T-helper 17 cell (primary cell): ENCODE results near the gene CCT6A. TPM values are rescaled to one million over a fixed set of nuclear protein-coding genes. Genes with fewer than 3 reads are reported as not detected.
"Not testable (repeated sequence)": the region's sequence is repeated elsewhere in the genome, so short reads cannot be mapped to it uniquely, and the experiment has no call there.

ENCODE experiments used
- ATAC-seq: fragments of 150-1000 bp; cut with Tn5 transposase; 2 replicates; pipeline ENCODE4 v1.10.0; 2021; ENCODE audit warnings: mild to moderate bottlenecking, moderate library complexity
- DNase-seq, 3 donors: peaks; one replicate each; pipeline versions ENCODE4 v3.0.0 to v3.0.0-alpha.2; 2020 to 2021
- H3K9me3 ChIP-seq: one replicate; pipeline ENCODE4 v1.7.0; 2013; ENCODE audit warnings: low read length, mild to moderate bottlenecking; ENCODE audit not compliant: control insufficient read depth, poor library complexity, severe bottlenecking
- H3K27ac Mint-ChIP-seq: one replicate; pipeline ENCODE4 v1.8.0; 2022; ENCODE audit warnings: mild to moderate bottlenecking, moderate library complexity, mixed read lengths
- H3K27me3 Mint-ChIP-seq: one replicate; pipeline ENCODE4 v1.8.0; 2022; ENCODE audit warnings: mixed read lengths
- H3K36me3 Mint-ChIP-seq: one replicate; pipeline ENCODE4 v1.8.0; 2022; ENCODE audit warnings: low read depth, mixed read lengths
- H3K4me1 Mint-ChIP-seq: one replicate; pipeline ENCODE4 v1.8.0; 2022; ENCODE audit warnings: mild to moderate bottlenecking, mixed read lengths
- H3K4me3 Mint-ChIP-seq: one replicate; pipeline ENCODE4 v1.8.0; 2022; ENCODE audit warnings: mild to moderate bottlenecking, moderate library complexity, mixed read lengths
- total RNA-seq, 4 donors: library from RNA in 2 of 4; stranded (reverse) in 2 of 4; gene quantifications; one replicate each; pipeline ENCODE4 v1.2.3 and lab custom pipeline; 2022 to 2026

The CCT6A gene
- 10 to 100 TPM; 43.4 to 58.4 TPM for total RNA-seq
- total RNA-seq (lab: John Stamatoyannopoulos, UW), result 98.5 to 230 reads per million in 2 donors

GRCh38 chr7:56051339-56052191 is at the start of gene CCT6A, which contains the start of gene PSPH:
TSS of gene CCT6A (plus strand) at chr7:56051765. CDS start at chr7:56051849, 84 bp downstream.
TSS of gene PSPH (minus strand) at chr7:56051444. CDS start at chr7:56021212, 30,232 bp downstream.
- Mint-ChIP-seq H3K27ac (peak within 1 kb of the TSS; percentile 92), H3K4me1 (peaks cover 15% of the 10 kb centered on the region), H3K27me3 (no peaks in the 10 kb centered on the region), H3K36me3 (no peaks in the 10 kb centered on the region), H3K4me3 (peak within 1 kb of the TSS; percentile 96)
- ATAC-seq (peak; percentile 95), DNase-seq (peak; percentile 77 to 88 (median 87))
- no peaks in the 10 kb centered on the region for H3K9me3 ChIP-seq

GRCh38 chr7:56003749-56004148 is 47.8 kb upstream of the CCT6A start:
- peaks cover 8% of the 10 kb centered on the region for H3K4me1 Mint-ChIP-seq
- ATAC-seq (no peak), DNase-seq (no peak)
- no peak overlapping the region for H3K4me3 Mint-ChIP-seq
- no peaks in the 10 kb centered on the region for H3K36me3 Mint-ChIP-seq
- H3K27ac Mint-ChIP-seq, result no peak overlapping the region
- no peaks in the 10 kb centered on the region for H3K27me3 Mint-ChIP-seq
- H3K9me3 ChIP-seq, result no peaks in the 10 kb centered on the region

- Mint-ChIP-seq H3K4me3 (no peak overlapping the region), H3K27ac (no peak overlapping the region), H3K27me3 (no peaks in the 10 kb centered on the region), H3K36me3 (peaks cover 2% of the 10 kb centered on the region), H3K4me1 (peaks cover 4% of the 10 kb centered on the region)
- H3K9me3 ChIP-seq, result no peaks in the 10 kb centered on the region
- DNase-seq (no peak), ATAC-seq (no peak)
These were observed 44.4 kb upstream of the CCT6A start for GRCh38 chr7:56007167-56007652.

GRCh38 chr7:56007891-56008290 is 43.7 kb upstream of the CCT6A start:
- peaks cover 4% of the 10 kb centered on the region for H3K4me1 Mint-ChIP-seq
- H3K4me3 Mint-ChIP-seq, result no peak overlapping the region
- ATAC-seq (no peak), DNase-seq (no peak)
- no peak overlapping the region for H3K27ac Mint-ChIP-seq
- H3K27me3 Mint-ChIP-seq, result no peaks in the 10 kb centered on the region
- peaks cover 2% of the 10 kb centered on the region for H3K36me3 Mint-ChIP-seq
- no peaks in the 10 kb centered on the region for H3K9me3 ChIP-seq

- DNase-seq (no peak), ATAC-seq (no peak)
- H3K4me1 Mint-ChIP-seq, result peaks cover 2% of the 10 kb centered on the region
- no peaks in the 10 kb centered on the region for H3K9me3 ChIP-seq
- no peaks in the 10 kb centered on the region for H3K27me3 Mint-ChIP-seq
- H3K27ac Mint-ChIP-seq, result no peak overlapping the region
- H3K36me3 Mint-ChIP-seq, result peaks cover 2% of the 10 kb centered on the region
- H3K4me3 Mint-ChIP-seq, result no peak overlapping the region
These were observed 41.9 kb upstream of the CCT6A start for GRCh38 chr7:56009695-56010094.

GRCh38 chr7:56017015-56017414 is 34.5 kb upstream of the CCT6A start:
- DNase-seq, H3K36me3 Mint-ChIP-seq, H3K9me3 ChIP-seq, H3K4me3 Mint-ChIP-seq, H3K27ac Mint-ChIP-seq, H3K27me3 Mint-ChIP-seq, H3K4me1 Mint-ChIP-seq, ATAC-seq: not testable (repeated sequence)

- ATAC-seq, result no peak
- Mint-ChIP-seq H3K27ac (no peak overlapping the region), H3K4me1 (peaks cover 2% of the 10 kb centered on the region), H3K36me3 (no peaks in the 10 kb centered on the region), H3K4me3 (no peak overlapping the region), H3K27me3 (no peaks in the 10 kb centered on the region)
- no peak for DNase-seq
- H3K9me3 ChIP-seq, result no peaks in the 10 kb centered on the region
These were observed 32.1 kb upstream of the CCT6A start for GRCh38 chr7:56019501-56019900.

- ATAC-seq (no peak), DNase-seq (no peak)
- no peaks in the 10 kb centered on the region for H3K9me3 ChIP-seq
- Mint-ChIP-seq H3K4me1 (peaks cover 3% of the 10 kb centered on the region), H3K27ac (no peak overlapping the region), H3K36me3 (no peaks in the 10 kb centered on the region), H3K27me3 (no peaks in the 10 kb centered on the region), H3K4me3 (no peak overlapping the region)
These were observed 28.1 kb upstream of the CCT6A start for GRCh38 chr7:56023500-56023899.

GRCh38 chr7:56026538-56026937 is 25.0 kb upstream of the CCT6A start:
- Mint-ChIP-seq H3K4me3 (no peak overlapping the region), H3K4me1 (peaks cover 3% of the 10 kb centered on the region)

GRCh38 chr7:56028942-56029630 is 22.5 kb upstream of the CCT6A start:
- H3K36me3 Mint-ChIP-seq, result no peaks in the 10 kb centered on the region
- ATAC-seq (no peak), DNase-seq (no peak)
- no peak overlapping the region for H3K27ac Mint-ChIP-seq
- H3K9me3 ChIP-seq, result no peaks in the 10 kb centered on the region
- H3K4me1 Mint-ChIP-seq, result peaks cover 11% of the 10 kb centered on the region
- H3K27me3 Mint-ChIP-seq, result no peaks in the 10 kb centered on the region
- H3K4me3 Mint-ChIP-seq, result no peak overlapping the region

More at GRCh38 chr7:56026538-56026937, 25.0 kb upstream of the CCT6A start:
- no peak for DNase-seq
- H3K27me3 Mint-ChIP-seq, result no peaks in the 10 kb centered on the region
- H3K27ac Mint-ChIP-seq, result no peak overlapping the region
- H3K9me3 ChIP-seq, result no peaks in the 10 kb centered on the region
- H3K36me3 Mint-ChIP-seq, result no peaks in the 10 kb centered on the region
- ATAC-seq, result no peak

GRCh38 chr7:56030340-56030739 is 21.2 kb upstream of the CCT6A start:
- ATAC-seq (no peak), DNase-seq (no peak)
- no peak overlapping the region for H3K27ac Mint-ChIP-seq
- H3K4me3 Mint-ChIP-seq, result no peak overlapping the region
- no peaks in the 10 kb centered on the region for H3K27me3 Mint-ChIP-seq
- H3K36me3 Mint-ChIP-seq, result no peaks in the 10 kb centered on the region
- peaks cover 9% of the 10 kb centered on the region for H3K4me1 Mint-ChIP-seq
- H3K9me3 ChIP-seq, result no peaks in the 10 kb centered on the region

GRCh38 chr7:56031556-56031955 is 20.0 kb upstream of the CCT6A start:
- DNase-seq, ATAC-seq, H3K9me3 ChIP-seq, H3K27ac Mint-ChIP-seq, H3K36me3 Mint-ChIP-seq, H3K4me3 Mint-ChIP-seq, H3K27me3 Mint-ChIP-seq, H3K4me1 Mint-ChIP-seq: not testable (repeated sequence)

- DNase-seq, ATAC-seq, H3K9me3 ChIP-seq, H3K27ac Mint-ChIP-seq, H3K4me1 Mint-ChIP-seq, H3K36me3 Mint-ChIP-seq, H3K4me3 Mint-ChIP-seq, H3K27me3 Mint-ChIP-seq: not testable (repeated sequence)
These were observed 19.0 kb upstream of the CCT6A start for GRCh38 chr7:56032578-56032977.
